ENCODE data around the gene KCNQ5. TPM values are rescaled to one million over a fixed set of nuclear protein-coding genes. Genes with fewer than 3 reads are reported as not detected.
A peak's percentile ranks its signal among the peaks of the same experiment; 100 is the strongest.

The KCNQ5 gene
- total and polyA plus RNA-seq, 10 of the 15 experiments (the other 5 are each of a cell fraction or from before 2014, with no cell fraction given): 0.60 to 16.2 (median 3.2) TPM

DNA sequence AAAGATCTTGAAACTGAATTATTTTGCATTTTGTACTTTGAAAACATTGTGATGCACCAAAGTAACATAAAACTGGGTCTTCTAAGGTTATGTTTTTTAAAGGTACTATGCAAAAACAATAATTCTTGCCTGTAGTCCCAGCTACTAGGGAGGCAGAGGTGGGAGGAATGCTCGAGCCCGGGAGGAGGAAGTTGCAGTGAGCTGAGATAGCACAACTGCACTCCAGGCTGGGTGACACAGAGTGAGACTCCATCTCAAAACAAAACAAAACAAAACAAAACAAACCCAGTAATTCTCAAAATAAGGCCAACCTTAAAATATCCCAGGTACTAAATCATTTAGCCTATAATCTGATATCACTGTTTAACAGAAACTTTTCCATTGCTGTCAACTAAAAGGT lies 333.8 kb downstream of the KCNQ5 start:
- Histone ChIP-seq H3K4me3 (no peak overlapping the region), H3K36me3 (ENCODE audit: control insufficient read depth in 2 of 2, insufficient read depth in 2 of 2, low read length in 1 of 2) (no peaks in the 10 kb centered on the region), H3K4me2 (ENCODE audit: control insufficient read depth, insufficient read depth) (no peak overlapping the region), H3K9ac (ENCODE audit: control insufficient read depth, insufficient read depth, low read length) (no peak overlapping the region), H3K9me3 (replicated peaks; ENCODE audit: control insufficient read depth, insufficient read depth, low read length) (no peaks in the 10 kb centered on the region), H4K20me1 (ENCODE audit: control insufficient read depth, insufficient read depth) (no peaks in the 10 kb centered on the region), H3K79me2 (ENCODE audit: control insufficient read depth, insufficient read depth, low read length) (no peaks in the 10 kb centered on the region), H3K27ac (ENCODE audit: control insufficient read depth, insufficient read depth) (no peak overlapping the region), H3K4me1 (ENCODE audit: control insufficient read depth, insufficient read depth, low read length) (no peaks in the 10 kb centered on the region), H2AFZ (ENCODE audit: control insufficient read depth, low read depth, low read length) (peak overlapping the region; percentile 37), H3K27me3 (replicated peaks in 1 of 2; ENCODE audit: control insufficient read depth in 2 of 2, insufficient read depth in 2 of 2, low read length in 1 of 2) (no peaks in the 10 kb centered on the region)
- SMC1A ChIA-PET (ENCODE audit: uncharacterized antibody, unreplicated experiment): interaction anchor here (0.9 to 1.3 kb wide), 4 partner anchors 48 to 338 kb away, joined by 3 read pairs; no protein-coding TSS in a partner anchor
- in situ Hi-C loops (cut with MboI) (no loop called here), intact Hi-C loops (cut with micrococcal nuclease; ENCODE audit: unreplicated experiment) (loop anchor here (10.0 kb wide), 1 partner anchor 341 kb away; no protein-coding TSS in a partner anchor)
- RAD21 ChIA-PET (ENCODE audit: unreplicated experiment): no interaction called here
- WGBS (ENCODE audit: insufficient coverage, insufficient replicate concordance, low lambda C conversion rate, missing lambda C conversion rate): 36% methylated on average over 2 of the region's 2 CpGs
- CTCF ChIA-PET: interaction anchor here (1.5 kb wide), 1 partner anchor 339 kb away, joined by 5 read pairs; no protein-coding TSS in a partner anchor
- FAIRE-seq (peak; percentile 18), DNase-seq (ENCODE audit: low read depth, low spot score) (no peak), ATAC-seq (peak; percentile 55; the same call in 1 of the 3 replicates)
- no TSS peak for BruUV-seq (replicated peaks)
- POLR2A ChIA-PET: interaction anchor here (0.7 kb wide), 2 partner anchors 118 to 603 kb away, joined by 3 read pairs; no protein-coding TSS in a partner anchor
- TF ChIP-seq GABPA (IDR thresholded peaks at IDR 0.05; ENCODE audit: low read depth) (no peak), JUND (IDR thresholded peaks at IDR 0.05; ENCODE audit: low read depth, low read length) (no peak), ETV6 (conservative IDR thresholded peaks at IDR 0.05 in 1 of 2, IDR thresholded peaks at IDR 0.05 in 1 of 2; ENCODE audit: borderline replicate concordance in 1 of 2, low read depth in 1 of 2) (no peak), ZNF274 (IDR thresholded peaks at IDR 0.05; ENCODE audit: insufficient read depth, insufficient read length) (no peak), EED (IDR thresholded peaks at IDR 0.05; ENCODE audit: low read depth) (no peak), MLLT1 (IDR thresholded peaks at IDR 0.05) (no peak), EGR1 (IDR thresholded peaks at IDR 0.05; ENCODE audit: borderline replicate concordance in 1 of 2, low read depth in 2 of 2, low read length in 2 of 2) (no peak), POU2F2 (IDR thresholded peaks at IDR 0.05; ENCODE audit: borderline replicate concordance, low read depth, low read length) (no peak), SREBF2 (IDR thresholded peaks at IDR 0.05; ENCODE audit: low read length) (no peak), NR2C2 (IDR thresholded peaks at IDR 0.05; ENCODE audit: borderline replicate concordance, control insufficient read depth, insufficient read length, low read depth) (no peak), E2F8 (IDR thresholded peaks at IDR 0.05; ENCODE audit: low read depth, partially characterized antibody) (no peak), CBFB (IDR thresholded peaks at IDR 0.05; ENCODE audit: low read depth) (no peak), ZNF207 (IDR thresholded peaks at IDR 0.05; ENCODE audit: borderline replicate concordance) (no peak), ATF7 (IDR thresholded peaks at IDR 0.05; ENCODE audit: low read depth) (no peak)
- TF ChIP-seq, protein P1, sequence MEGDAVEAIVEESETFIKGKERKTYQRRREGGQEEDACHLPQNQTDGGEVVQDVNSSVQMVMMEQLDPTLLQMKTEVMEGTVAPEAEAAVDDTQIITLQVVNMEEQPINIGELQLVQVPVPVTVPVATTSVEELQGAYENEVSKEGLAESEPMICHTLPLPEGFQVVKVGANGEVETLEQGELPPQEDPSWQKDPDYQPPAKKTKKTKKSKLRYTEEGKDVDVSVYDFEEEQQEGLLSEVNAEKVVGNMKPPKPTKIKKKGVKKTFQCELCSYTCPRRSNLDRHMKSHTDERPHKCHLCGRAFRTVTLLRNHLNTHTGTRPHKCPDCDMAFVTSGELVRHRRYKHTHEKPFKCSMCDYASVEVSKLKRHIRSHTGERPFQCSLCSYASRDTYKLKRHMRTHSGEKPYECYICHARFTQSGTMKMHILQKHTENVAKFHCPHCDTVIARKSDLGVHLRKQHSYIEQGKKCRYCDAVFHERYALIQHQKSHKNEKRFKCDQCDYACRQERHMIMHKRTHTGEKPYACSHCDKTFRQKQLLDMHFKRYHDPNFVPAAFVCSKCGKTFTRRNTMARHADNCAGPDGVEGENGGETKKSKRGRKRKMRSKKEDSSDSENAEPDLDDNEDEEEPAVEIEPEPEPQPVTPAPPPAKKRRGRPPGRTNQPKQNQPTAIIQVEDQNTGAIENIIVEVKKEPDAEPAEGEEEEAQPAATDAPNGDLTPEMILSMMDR (IDR thresholded peaks at IDR 0.05 in 2 of 3, conservative IDR thresholded peaks at IDR 0.05 in 1 of 3; ENCODE audit: control insufficient read depth in 2 of 3, extremely low read depth in 1 of 3, insufficient read depth in 1 of 3, low read depth in 3 of 3, low read length in 3 of 3): no peak
- TF ChIP-seq, protein P2, sequence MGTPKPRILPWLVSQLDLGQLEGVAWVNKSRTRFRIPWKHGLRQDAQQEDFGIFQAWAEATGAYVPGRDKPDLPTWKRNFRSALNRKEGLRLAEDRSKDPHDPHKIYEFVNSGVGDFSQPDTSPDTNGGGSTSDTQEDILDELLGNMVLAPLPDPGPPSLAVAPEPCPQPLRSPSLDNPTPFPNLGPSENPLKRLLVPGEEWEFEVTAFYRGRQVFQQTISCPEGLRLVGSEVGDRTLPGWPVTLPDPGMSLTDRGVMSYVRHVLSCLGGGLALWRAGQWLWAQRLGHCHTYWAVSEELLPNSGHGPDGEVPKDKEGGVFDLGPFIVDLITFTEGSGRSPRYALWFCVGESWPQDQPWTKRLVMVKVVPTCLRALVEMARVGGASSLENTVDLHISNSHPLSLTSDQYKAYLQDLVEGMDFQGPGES (IDR thresholded peaks at IDR 0.05): no peak

Measured in GM12878 (cell line).